ENCODE measurements around the gene SYNRG.

SYNRG gene

GRCh38 chr17:37571674-37572073 is 37.5 kb downstream of the SYNRG start:
- H3K9me3 Mint-ChIP-seq = peaks cover 12% of the 10 kb centered on the region
- H3K36me3 Mint-ChIP-seq (ENCODE audit: low read depth) = peaks cover 62% of the 10 kb centered on the region
- H3K27ac Mint-ChIP-seq = no peak overlapping the region
- H3K4me3 Mint-ChIP-seq = no peak overlapping the region
- no peak for DNase-seq (ENCODE audit: low spot score)
- no peaks in the 10 kb centered on the region for H3K27me3 Mint-ChIP-seq (ENCODE audit: low read depth)
- peaks cover 2% of the 10 kb centered on the region for H3K4me1 Mint-ChIP-seq (ENCODE audit: low read depth)

- Mint-ChIP-seq H3K9me3 (peaks cover 12% of the 10 kb centered on the region), H3K4me1 (ENCODE audit: low read depth) (peaks cover 2% of the 10 kb centered on the region), H3K27ac (no peak overlapping the region), H3K27me3 (ENCODE audit: low read depth) (no peaks in the 10 kb centered on the region), H3K36me3 (ENCODE audit: low read depth) (peaks cover 58% of the 10 kb centered on the region), H3K4me3 (no peak overlapping the region)
- DNase-seq (ENCODE audit: low spot score) = peak; percentile 5
Measured at GRCh38 chr17:37570527-37571093, 38.6 kb downstream of the SYNRG start.

GRCh38 chr17:37568350-37569053 is 40.7 kb downstream of the SYNRG start:
- no peak overlapping the region for H3K27ac Mint-ChIP-seq
- no peak for DNase-seq (ENCODE audit: low spot score)
- H3K36me3 Mint-ChIP-seq (ENCODE audit: low read depth) = peaks cover 54% of the 10 kb centered on the region

GRCh38 chr17:37567538-37567937 is 41.7 kb downstream of the SYNRG start:
- DNase-seq (ENCODE audit: low spot score) = no peak
- no peak overlapping the region for H3K27ac Mint-ChIP-seq
- H3K27me3 Mint-ChIP-seq (ENCODE audit: low read depth) = no peaks in the 10 kb centered on the region
- H3K36me3 Mint-ChIP-seq (ENCODE audit: low read depth) = peaks cover 46% of the 10 kb centered on the region
- no peaks in the 10 kb centered on the region for H3K9me3 Mint-ChIP-seq
- H3K4me1 Mint-ChIP-seq (ENCODE audit: low read depth) = no peaks in the 10 kb centered on the region
- no peak overlapping the region for H3K4me3 Mint-ChIP-seq

More at GRCh38 chr17:37568350-37569053, 40.7 kb downstream of the SYNRG start:
- Mint-ChIP-seq H3K27me3 (ENCODE audit: low read depth) (no peaks in the 10 kb centered on the region), H3K9me3 (no peaks in the 10 kb centered on the region), H3K4me3 (no peak overlapping the region), H3K4me1 (ENCODE audit: low read depth) (no peaks in the 10 kb centered on the region)

- Mint-ChIP-seq H3K4me1 (ENCODE audit: low read depth) (no peaks in the 10 kb centered on the region), H3K27me3 (ENCODE audit: low read depth) (no peaks in the 10 kb centered on the region), H3K9me3 (no peaks in the 10 kb centered on the region), H3K27ac (no peak overlapping the region), H3K4me3 (no peak overlapping the region), H3K36me3 (ENCODE audit: low read depth) (peaks cover 47% of the 10 kb centered on the region)
- no peak for DNase-seq (ENCODE audit: low spot score)
Measured at GRCh38 chr17:37567137-37567536, 42.1 kb downstream of the SYNRG start.

DNA sequence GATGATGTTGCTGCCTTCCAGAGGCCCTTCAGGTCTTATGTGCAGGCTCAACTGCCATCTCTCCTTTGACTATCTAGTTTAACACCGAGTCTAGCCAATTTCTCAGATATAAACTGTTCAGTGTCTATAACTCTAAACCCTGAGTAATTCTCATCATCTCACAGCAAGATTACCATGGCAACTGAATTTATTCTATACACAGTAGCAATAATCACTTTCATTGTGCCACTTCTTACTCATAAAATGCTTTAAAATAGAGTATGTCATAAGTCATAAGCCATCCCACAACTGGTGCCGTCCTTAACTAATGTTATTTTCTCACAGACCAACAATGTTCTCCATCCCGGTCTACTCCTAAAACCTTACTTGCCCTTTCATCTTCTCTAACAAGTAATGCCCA is 45.0 kb downstream of the SYNRG start:
- Mint-ChIP-seq H3K4me1 (ENCODE audit: low read depth) (no peaks in the 10 kb centered on the region), H3K9me3 (no peaks in the 10 kb centered on the region), H3K36me3 (ENCODE audit: low read depth) (peaks cover 51% of the 10 kb centered on the region), H3K27me3 (ENCODE audit: low read depth) (no peaks in the 10 kb centered on the region), H3K4me3 (no peak overlapping the region), H3K27ac (peak overlapping the region; percentile 22)
- DNase-seq (ENCODE audit: low spot score) = no peak

DNA sequence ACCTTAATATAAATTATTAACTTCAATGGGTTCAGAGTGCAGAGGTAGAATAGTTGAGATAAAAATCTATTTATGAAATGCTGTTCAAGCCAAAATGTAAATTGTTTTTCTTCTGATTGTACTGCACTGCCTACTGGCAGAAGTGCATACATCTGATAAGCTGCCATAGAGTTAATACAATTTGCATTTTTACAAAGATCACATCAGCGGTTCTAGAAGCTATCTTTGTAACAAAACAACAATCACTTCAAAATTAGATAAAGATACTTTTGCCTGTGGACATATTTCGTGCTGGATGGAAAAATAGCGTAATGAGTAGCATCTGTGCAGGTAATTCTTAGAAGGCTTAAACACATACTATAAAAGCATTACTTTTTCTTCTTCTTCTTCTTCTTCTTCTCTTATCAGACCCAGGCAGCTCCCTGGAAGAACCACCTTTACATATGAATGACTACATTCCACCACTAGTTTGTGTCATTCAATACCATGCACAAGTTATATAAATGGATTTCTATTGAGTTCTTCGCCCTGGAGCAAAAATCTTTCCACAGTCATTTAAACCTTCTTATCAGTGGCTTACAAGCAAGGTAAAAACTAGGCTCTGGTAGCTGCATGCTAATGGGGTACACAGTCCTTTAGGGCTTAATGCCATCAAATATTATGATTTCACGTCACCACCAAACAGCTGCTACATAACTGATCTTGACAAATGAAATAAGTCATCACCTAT is 47.0 kb downstream of the SYNRG start:
- Mint-ChIP-seq H3K36me3 (ENCODE audit: low read depth) (peaks cover 52% of the 10 kb centered on the region), H3K27ac (no peak overlapping the region), H3K4me3 (no peak overlapping the region), H3K4me1 (ENCODE audit: low read depth) (no peaks in the 10 kb centered on the region), H3K9me3 (no peaks in the 10 kb centered on the region), H3K27me3 (ENCODE audit: low read depth) (no peaks in the 10 kb centered on the region)
- DNase-seq (ENCODE audit: low spot score) = no peak

GRCh38 chr17:37558299-37558698 is 50.9 kb downstream of the SYNRG start:
- Mint-ChIP-seq H3K27ac (no peak overlapping the region), H3K4me1 (ENCODE audit: low read depth) (peaks cover 4% of the 10 kb centered on the region), H3K4me3 (no peak overlapping the region), H3K9me3 (no peaks in the 10 kb centered on the region), H3K27me3 (ENCODE audit: low read depth) (no peaks in the 10 kb centered on the region), H3K36me3 (ENCODE audit: low read depth) (peaks cover 45% of the 10 kb centered on the region)
- no peak for DNase-seq (ENCODE audit: low spot score)

DNA sequence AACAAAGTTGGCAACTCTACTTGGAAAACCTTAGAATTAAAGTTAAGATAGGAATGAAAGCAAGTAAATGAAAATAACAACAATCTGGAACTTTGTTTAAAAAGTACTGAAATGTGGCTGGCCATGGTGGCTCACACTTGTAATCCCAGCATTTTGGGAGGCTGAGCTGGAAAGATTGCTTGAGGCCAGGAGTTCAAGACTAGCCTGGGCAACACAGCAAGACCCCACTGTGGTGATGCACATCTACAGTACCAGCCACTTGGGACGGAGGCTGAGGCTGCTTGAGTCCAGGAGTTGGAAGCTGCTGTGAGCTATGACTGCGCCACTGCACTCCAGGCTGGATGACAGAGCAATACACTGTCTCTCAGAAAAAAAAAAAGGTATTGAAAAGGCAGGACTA is 51.7 kb downstream of the SYNRG start:
- H3K36me3 Mint-ChIP-seq (ENCODE audit: low read depth) = peaks cover 52% of the 10 kb centered on the region

GRCh38 chr17:37555386-37555785 is 53.8 kb downstream of the SYNRG start:
- H3K27me3 Mint-ChIP-seq (ENCODE audit: low read depth) = no peaks in the 10 kb centered on the region
- H3K9me3 Mint-ChIP-seq = no peaks in the 10 kb centered on the region
- no peak for DNase-seq (ENCODE audit: low spot score)
- H3K27ac Mint-ChIP-seq = no peak overlapping the region
- H3K4me1 Mint-ChIP-seq (ENCODE audit: low read depth) = peaks cover 15% of the 10 kb centered on the region
- peaks cover 58% of the 10 kb centered on the region for H3K36me3 Mint-ChIP-seq (ENCODE audit: low read depth)
- no peak overlapping the region for H3K4me3 Mint-ChIP-seq

More for the DNA sequence above, 51.7 kb downstream of the SYNRG start:
- H3K27ac Mint-ChIP-seq = no peak overlapping the region
- no peaks in the 10 kb centered on the region for H3K27me3 Mint-ChIP-seq (ENCODE audit: low read depth)
- no peak overlapping the region for H3K4me3 Mint-ChIP-seq
- no peak for DNase-seq (ENCODE audit: low spot score)
- H3K9me3 Mint-ChIP-seq = no peaks in the 10 kb centered on the region
- H3K4me1 Mint-ChIP-seq (ENCODE audit: low read depth) = peaks cover 10% of the 10 kb centered on the region

- no peak overlapping the region for H3K4me3 Mint-ChIP-seq
- H3K27ac Mint-ChIP-seq = no peak overlapping the region
- no peaks in the 10 kb centered on the region for H3K9me3 Mint-ChIP-seq
- H3K27me3 Mint-ChIP-seq (ENCODE audit: low read depth) = no peaks in the 10 kb centered on the region
- peaks cover 54% of the 10 kb centered on the region for H3K36me3 Mint-ChIP-seq (ENCODE audit: low read depth)
- peaks cover 17% of the 10 kb centered on the region for H3K4me1 Mint-ChIP-seq (ENCODE audit: low read depth)
- no peak for DNase-seq (ENCODE audit: low spot score)
Measured at GRCh38 chr17:37553401-37553966, 55.7 kb downstream of the SYNRG start.

DNA sequence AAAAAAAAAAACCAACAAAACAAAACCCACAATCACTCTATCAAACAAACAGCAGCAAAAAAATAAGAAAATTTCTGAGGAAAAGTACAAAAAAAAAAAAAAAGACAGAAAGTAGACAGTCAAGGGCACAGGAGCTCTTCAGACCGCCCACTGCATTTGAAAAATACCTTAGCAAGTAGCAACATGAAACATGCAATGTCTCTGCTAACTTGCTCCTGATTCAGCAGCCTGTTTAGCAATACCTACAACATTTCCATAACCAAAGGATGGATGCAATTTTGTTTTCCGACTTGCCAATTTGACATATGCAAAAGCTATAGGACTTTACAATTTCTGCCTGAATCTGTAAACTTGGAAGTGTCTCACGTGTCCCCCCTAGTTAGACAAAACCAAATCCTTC is 57.4 kb downstream of the SYNRG start:
- Mint-ChIP-seq H3K36me3 (ENCODE audit: low read depth) (peaks cover 49% of the 10 kb centered on the region), H3K27ac (no peak overlapping the region)

DNA sequence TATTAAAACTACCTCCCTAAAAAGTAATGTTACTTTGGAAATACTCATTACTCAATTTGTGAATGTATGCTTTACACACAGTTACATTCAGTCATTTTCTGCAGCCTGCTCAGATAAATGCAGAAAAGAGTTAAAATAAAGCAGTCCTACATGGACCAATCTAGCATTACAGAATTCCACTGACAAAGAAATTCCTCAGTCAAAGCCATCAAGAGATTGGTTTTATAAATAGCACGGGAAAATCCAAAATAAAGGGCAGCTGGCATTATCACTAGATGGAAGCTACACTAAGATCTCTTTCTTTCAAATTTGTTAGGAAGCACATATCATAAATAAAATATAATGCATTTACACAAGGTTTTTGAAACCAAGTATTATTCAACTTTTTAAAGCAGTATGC is 61.2 kb downstream of the SYNRG start:
- peaks cover 15% of the 10 kb centered on the region for H3K4me1 Mint-ChIP-seq (ENCODE audit: low read depth)
- DNase-seq (ENCODE audit: low spot score) = no peak
- peaks cover 46% of the 10 kb centered on the region for H3K36me3 Mint-ChIP-seq (ENCODE audit: low read depth)
- H3K9me3 Mint-ChIP-seq = no peaks in the 10 kb centered on the region
- no peaks in the 10 kb centered on the region for H3K27me3 Mint-ChIP-seq (ENCODE audit: low read depth)
- no peak overlapping the region for H3K4me3 Mint-ChIP-seq
- no peak overlapping the region for H3K27ac Mint-ChIP-seq

More for the DNA sequence above, 57.4 kb downstream of the SYNRG start:
- H3K9me3 Mint-ChIP-seq = no peaks in the 10 kb centered on the region
- H3K4me1 Mint-ChIP-seq (ENCODE audit: low read depth) = peaks cover 21% of the 10 kb centered on the region
- no peak overlapping the region for H3K4me3 Mint-ChIP-seq
- no peak for DNase-seq (ENCODE audit: low spot score)
- H3K27me3 Mint-ChIP-seq (ENCODE audit: low read depth) = no peaks in the 10 kb centered on the region

DNA sequence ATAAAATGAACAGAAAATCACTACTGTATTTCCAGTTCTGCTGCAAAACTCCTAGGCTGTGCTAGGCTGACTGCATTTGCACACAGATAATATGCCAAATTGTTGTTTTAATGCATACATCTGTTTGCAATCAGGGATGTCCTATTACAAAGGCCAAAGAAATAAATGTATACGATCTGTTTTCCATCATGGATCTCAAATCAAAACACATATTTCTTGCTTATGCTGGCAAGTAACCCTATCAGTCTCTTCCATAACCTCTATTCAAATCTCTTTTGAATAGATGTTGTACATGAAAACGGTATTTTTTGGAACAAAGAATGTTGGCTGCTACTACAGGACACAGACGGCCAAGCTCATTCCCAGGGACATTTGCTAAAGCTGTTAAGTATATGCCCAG is 62.9 kb downstream of the SYNRG start:
- Mint-ChIP-seq H3K4me3 (no peak overlapping the region), H3K4me1 (ENCODE audit: low read depth) (peaks cover 10% of the 10 kb centered on the region), H3K27me3 (ENCODE audit: low read depth) (no peaks in the 10 kb centered on the region), H3K9me3 (no peaks in the 10 kb centered on the region), H3K36me3 (ENCODE audit: low read depth) (peaks cover 45% of the 10 kb centered on the region), H3K27ac (no peak overlapping the region)
- DNase-seq (ENCODE audit: low spot score) = no peak

All from T-helper 2 cell treated with Interferon-gamma antibody and Interleukin-4, amounts not matched to agents 5 μg/mL and 100 μg/mL, for 36 hours (primary cell).